Caco-2 (cell line): ENCODE measurements around the gene FBLIM1. TPM values are rescaled to one million over a fixed set of nuclear protein-coding genes. Genes with fewer than 3 reads are reported as not detected.

Experiments used
- BruUV-seq: library from RNA; stranded (reverse); fragments of 400-500 nt; replicated peaks from 2 replicates; lab custom pipeline; 2021; lab: Mats Ljungman, UMichigan
- CTCF ChIA-PET: fragments of 300-600 bp; sonication (Branson Sonifier 250); formaldehyde crosslinking; loops from one replicate; lab custom pipeline; 2022; ENCODE audit warnings: antibody characterized with exemption; lab: Charles Lee
- POLR2A ChIA-PET: fragments of 300-600 bp; sonication (Branson Sonifier 250); formaldehyde crosslinking; loops from one replicate; lab custom pipeline; 2022; ENCODE audit warnings: antibody characterized with exemption; lab: Charles Lee
- DNase-seq, 2 experiments: peaks; one replicate each; pipeline versions ENCODE4 v3.0.0 to v3.0.0-alpha.2; 2020 to 2022
- H3K27me3 ChIP-seq: replicated peaks from 2 replicates; pipeline ENCODE4 v1.6.0; 2011; ENCODE audit warnings: low read length; ENCODE audit not compliant: control insufficient read depth, insufficient read depth
- H3K36me3 ChIP-seq: 2 replicates; pipeline ENCODE4 v1.5.1; 2011; ENCODE audit warnings: low read length; ENCODE audit not compliant: control insufficient read depth, insufficient read depth
- H3K4me1 ChIP-seq: fragments of 250-450 bp; sonication (Bioruptor Pico); 2 replicates; pipeline ENCODE4 v1.5.1; 2020; ENCODE audit warnings: mild to moderate bottlenecking
- H3K4me3 ChIP-seq: 2 replicates; pipeline ENCODE4 v1.5.1; 2011; ENCODE audit warnings: low read depth, mild to moderate bottlenecking, control low read depth, low read length
- H3K9me3 ChIP-seq: fragments of 250-450 bp; sonication (Bioruptor Pico); 2 replicates; pipeline ENCODE4 v1.5.1; 2020; ENCODE audit warnings: mild to moderate bottlenecking, moderate library complexity
- H3K27ac Mint-ChIP-seq: one replicate; pipeline ENCODE4 v1.8.0; 2022; ENCODE audit warnings: mixed read lengths; ENCODE audit not compliant: unreplicated experiment
- H3K27me3 Mint-ChIP-seq: one replicate; pipeline ENCODE4 v1.8.0; 2022; ENCODE audit warnings: mixed read lengths; ENCODE audit not compliant: insufficient read depth, unreplicated experiment
- H3K36me3 Mint-ChIP-seq: one replicate; pipeline ENCODE4 v1.8.0; 2022; ENCODE audit warnings: mild to moderate bottlenecking, mixed read lengths; ENCODE audit not compliant: insufficient read depth, unreplicated experiment
- H3K4me1 Mint-ChIP-seq: one replicate; pipeline ENCODE4 v1.8.0; 2022; ENCODE audit warnings: low read depth, mixed read lengths; ENCODE audit not compliant: unreplicated experiment
- H3K4me3 Mint-ChIP-seq: one replicate; pipeline ENCODE4 v1.8.0; 2022; ENCODE audit warnings: mild to moderate bottlenecking, moderate library complexity, mixed read lengths; ENCODE audit not compliant: unreplicated experiment
- H3K9me3 Mint-ChIP-seq: one replicate; pipeline ENCODE4 v1.8.0; 2022; ENCODE audit warnings: mixed read lengths; ENCODE audit not compliant: unreplicated experiment
- CTCF ChIP-seq, 2 experiments: fragments of 200-600 bp in 1 of 2; IDR thresholded peaks; 1 replicate in 1 of 2; 2 replicates in 1 of 2; pipeline versions ENCODE4 v1.5.1 to v1.8.0; 2011 to 2022; ENCODE audit warnings: antibody characterized with exemption in 1 of 2, control low read depth in 1 of 2, inconsistent platforms in 1 of 2, low read depth in 1 of 2, low read length in 1 of 2, mild to moderate bottlenecking in 1 of 2, moderate library complexity in 1 of 2; ENCODE audit not compliant: insufficient read depth in 1 of 2, severe bottlenecking in 1 of 2, unreplicated experiment in 1 of 2
- intact Hi-C: fragments of 100-400 bp; cut with micrococcal nuclease; formaldehyde crosslinking; loops from one replicate; pipeline ENCODE4 v1.10.0; 2022; ENCODE audit not compliant: unreplicated experiment
- total RNA-seq: library from RNA; stranded (reverse); gene quantifications from 2 replicates; pipeline ENCODE4 v1.2.3, GENCODE V29; 2022

FBLIM1 gene
- total RNA-seq, 1 experiment from 2014 or later: 5.5 TPM

DNA sequence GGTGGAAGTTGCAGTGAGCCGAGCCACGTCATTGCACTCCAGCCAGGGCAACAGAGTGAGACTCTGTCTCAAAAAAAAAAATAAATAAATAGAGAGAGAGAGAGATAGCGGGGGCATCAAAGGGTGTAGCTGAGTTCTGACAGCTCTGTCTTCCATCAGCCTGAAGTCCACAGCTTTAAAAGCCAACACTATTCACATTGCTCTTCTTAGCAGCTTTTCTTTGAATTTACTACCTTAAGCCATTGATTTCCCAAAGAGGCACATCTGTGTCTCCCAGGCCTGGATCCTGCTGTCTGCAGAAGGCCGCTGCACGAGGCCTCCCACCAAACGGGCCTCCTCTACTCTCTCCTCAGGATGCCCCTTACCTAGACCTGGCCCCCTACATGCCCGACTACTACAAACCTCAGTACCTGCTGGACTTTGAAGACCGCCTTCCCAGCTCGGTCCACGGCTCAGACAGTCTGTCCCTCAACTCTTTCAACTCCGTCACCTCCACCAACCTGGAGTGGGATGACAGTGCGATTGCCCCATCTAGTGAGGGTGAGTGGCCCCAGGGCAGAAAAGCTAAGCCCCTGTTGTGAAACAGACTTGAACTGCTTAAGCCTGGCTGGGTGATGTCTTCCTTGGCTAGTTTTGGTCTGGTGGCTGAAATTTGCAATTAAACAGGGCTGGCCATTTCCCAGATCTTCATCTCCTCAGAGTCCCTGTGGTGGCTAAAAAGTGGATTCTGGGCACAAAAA lies 39.0 kb upstream of the FBLIM1 start:
- H3K4me3 Mint-ChIP-seq: no peak overlapping the region
- peaks cover 32% of the 10 kb centered on the region for H3K36me3 Mint-ChIP-seq
- no peak overlapping the region for H3K4me3 ChIP-seq
- DNase-seq: peak in 1 of 2 experiments; percentile 59
- no peaks in the 10 kb centered on the region for H3K9me3 Mint-ChIP-seq
- no TSS peak for BruUV-seq
- no peaks in the 10 kb centered on the region for H3K27me3 ChIP-seq
- H3K9me3 ChIP-seq: no peaks in the 10 kb centered on the region
- H3K4me1 Mint-ChIP-seq: no peaks in the 10 kb centered on the region
- TF ChIP-seq CTCF (IDR thresholded peaks at IDR 0.05; ENCODE audit: insufficient read depth in 1 of 2, low read depth in 1 of 2, low read length in 1 of 2, severe bottlenecking in 1 of 2, unreplicated experiment in 1 of 2): peak in 1 of 2 experiments; percentile 17
- H3K27ac Mint-ChIP-seq: peak overlapping the region; percentile 63
- ChIA-PET CTCF (no interaction called here), POLR2A (no interaction called here)
- intact Hi-C loops: no loop called here
- no peaks in the 10 kb centered on the region; the same call in 1 of the 2 replicates for H3K36me3 ChIP-seq
- no peaks in the 10 kb centered on the region for H3K4me1 ChIP-seq
- no peaks in the 10 kb centered on the region for H3K27me3 Mint-ChIP-seq

DNA sequence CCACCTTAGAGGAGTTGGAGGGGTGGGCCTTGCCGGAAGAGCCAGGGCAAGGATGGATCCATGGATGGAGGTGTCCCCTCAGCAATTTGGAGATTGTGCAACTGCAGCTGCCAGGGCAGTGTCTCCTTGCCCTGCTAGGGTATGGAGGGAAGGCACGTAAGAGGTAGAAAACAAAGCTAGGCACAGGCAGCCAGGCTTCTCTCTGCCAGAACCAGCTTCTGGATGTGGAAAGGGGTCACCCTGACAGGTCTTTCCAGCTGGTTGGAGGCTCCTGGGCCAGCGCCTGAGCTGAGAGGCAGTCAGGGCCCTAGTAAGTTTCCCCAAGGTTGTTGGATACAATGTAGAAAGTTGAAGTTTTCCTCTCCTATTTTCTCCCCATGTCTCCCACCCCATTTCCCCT lies 37.7 kb upstream of the FBLIM1 start:
- H3K9me3 Mint-ChIP-seq: no peaks in the 10 kb centered on the region
- DNase-seq: no peak
- no TSS peak for BruUV-seq
- no peaks in the 10 kb centered on the region for H3K4me1 Mint-ChIP-seq
- Histone ChIP-seq H3K27me3 (no peaks in the 10 kb centered on the region), H3K36me3 (no peaks in the 10 kb centered on the region; the same call in 1 of the 2 replicates), H3K4me3 (no peak overlapping the region), H3K9me3 (no peaks in the 10 kb centered on the region), H3K4me1 (no peaks in the 10 kb centered on the region)
- no peak for TF ChIP-seq CTCF (IDR thresholded peaks at IDR 0.05; ENCODE audit: insufficient read depth in 1 of 2, low read depth in 1 of 2, low read length in 1 of 2, severe bottlenecking in 1 of 2, unreplicated experiment in 1 of 2)
- intact Hi-C loops: no loop called here
- ChIA-PET CTCF (no interaction called here), POLR2A (no interaction called here)
- no peaks in the 10 kb centered on the region for H3K27me3 Mint-ChIP-seq
- peaks cover 25% of the 10 kb centered on the region for H3K36me3 Mint-ChIP-seq
- H3K27ac Mint-ChIP-seq: no peak overlapping the region
- H3K4me3 Mint-ChIP-seq: no peak overlapping the region

DNA sequence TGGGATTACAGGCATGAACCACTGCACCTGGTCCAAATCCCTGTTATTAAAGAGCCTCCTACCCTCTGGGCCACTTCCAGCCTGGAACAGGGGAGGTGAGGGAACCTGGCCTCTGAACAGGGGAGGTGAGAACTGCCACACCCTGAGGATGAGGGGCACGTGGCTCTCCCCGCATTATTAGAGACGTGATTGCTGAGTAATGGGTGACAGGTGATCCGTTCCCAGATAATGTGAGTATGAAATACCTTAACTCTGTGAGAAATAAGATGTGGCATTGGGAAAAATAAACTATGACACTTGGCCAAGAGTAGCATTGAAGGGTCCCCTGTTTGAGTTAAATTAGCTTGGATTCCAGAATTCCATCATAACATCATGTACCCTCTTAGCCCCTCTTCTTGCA lies 36.2 kb upstream of the FBLIM1 start:
- ChIA-PET CTCF (no interaction called here), POLR2A (no interaction called here)
- Histone ChIP-seq H3K9me3 (no peaks in the 10 kb centered on the region), H3K27me3 (no peaks in the 10 kb centered on the region), H3K4me1 (no peaks in the 10 kb centered on the region), H3K36me3 (no peaks in the 10 kb centered on the region; the same call in 1 of the 2 replicates), H3K4me3 (no peak overlapping the region)
- BruUV-seq: no TSS peak
- Mint-ChIP-seq H3K4me1 (no peaks in the 10 kb centered on the region), H3K9me3 (no peaks in the 10 kb centered on the region), H3K4me3 (no peak overlapping the region), H3K36me3 (peaks cover 29% of the 10 kb centered on the region), H3K27ac (no peak overlapping the region), H3K27me3 (no peaks in the 10 kb centered on the region)
- intact Hi-C loops: no loop called here
- no peak for TF ChIP-seq CTCF (IDR thresholded peaks at IDR 0.05; ENCODE audit: insufficient read depth in 1 of 2, low read depth in 1 of 2, low read length in 1 of 2, severe bottlenecking in 1 of 2, unreplicated experiment in 1 of 2)
- no peak for DNase-seq
